Measurements from ENCODE around the gene TBC1D16. TPM values are rescaled to one million over a fixed set of nuclear protein-coding genes. Genes with fewer than 3 reads are reported as not detected.

The TBC1D16 gene
- total and polyA plus RNA-seq, 2 donors from 2014 or later, result 9.1 to 68.0 TPM

- DNase-seq (peak in 2 of 5 donors; percentile 40 to 54), FAIRE-seq (no peak)
- Histone ChIP-seq H3K4me3 (ENCODE audit: low read length in 3 of 3) (no peak overlapping the region), H3K27me3 (ENCODE audit: control insufficient read depth, insufficient read depth, low read length) (no peaks in the 10 kb centered on the region), H3K9me3 (ENCODE audit: control insufficient read depth in 2 of 3, insufficient read depth in 1 of 3, low read length in 3 of 3) (no peaks in the 10 kb centered on the region), H3K36me3 (ENCODE audit: control insufficient read depth in 2 of 3, insufficient read depth in 3 of 3, low read length in 3 of 3) (no peaks in the 10 kb centered on the region), H3K27ac (ENCODE audit: low read depth in 2 of 2, low read length in 2 of 2) (no peak overlapping the region), H3K4me1 (ENCODE audit: control insufficient read depth in 2 of 3, insufficient read depth in 2 of 3, low read depth in 1 of 3, low read length in 3 of 3) (peaks cover 0 to 1% (median 0%) of the 10 kb centered on the region in 3 donors), H3K9ac (ENCODE audit: low read length in 3 of 3) (no peak overlapping the region)
- intact Hi-C loops (cut with DNase I), result no loop called here
- TF ChIP-seq CTCF (IDR thresholded peaks at IDR 0.05; ENCODE audit: borderline replicate concordance, extremely low read depth, insufficient read depth), result no peak
These were observed 54.0 kb downstream of the TBC1D16 start for GRCh38 chr17:79981661-79982101.

- no peak overlapping the region for H3K9ac ChIP-seq (ENCODE audit: low read length in 3 of 3)
- H3K9me3 ChIP-seq (ENCODE audit: control insufficient read depth in 2 of 3, insufficient read depth in 1 of 3, low read length in 3 of 3), result no peaks in the 10 kb centered on the region
- H3K4me1 ChIP-seq (ENCODE audit: control insufficient read depth in 2 of 3, insufficient read depth in 2 of 3, low read depth in 1 of 3, low read length in 3 of 3), result no peaks in the 10 kb centered on the region
- TF ChIP-seq CTCF (IDR thresholded peaks at IDR 0.05; ENCODE audit: borderline replicate concordance, extremely low read depth, insufficient read depth), result no peak
- H3K4me3 ChIP-seq (ENCODE audit: low read length in 3 of 3), result no peak overlapping the region
- FAIRE-seq (no peak), DNase-seq (peak in 1 of 5 donors; percentile 35)
- intact Hi-C loops (cut with DNase I), result no loop called here
- no peak overlapping the region for H3K27ac ChIP-seq (ENCODE audit: low read depth in 2 of 2, low read length in 2 of 2)
- no peaks in the 10 kb centered on the region for H3K36me3 ChIP-seq (ENCODE audit: control insufficient read depth in 2 of 3, insufficient read depth in 3 of 3, low read length in 3 of 3)
- H3K27me3 ChIP-seq (ENCODE audit: control insufficient read depth, insufficient read depth, low read length), result no peaks in the 10 kb centered on the region
These were observed 54.6 kb downstream of the TBC1D16 start for GRCh38 chr17:79981090-79981489.

- intact Hi-C loops (cut with DNase I), result no loop called here
- FAIRE-seq, result no peak
- peak in 2 of 5 donors; percentile 36 to 55 for DNase-seq
These were observed 55.2 kb downstream of the TBC1D16 start for GRCh38 chr17:79980246-79981043.

More at GRCh38 chr17:79980246-79981043, 55.2 kb downstream of the TBC1D16 start:
- Histone ChIP-seq H3K27me3 (ENCODE audit: control insufficient read depth, insufficient read depth, low read length) (no peaks in the 10 kb centered on the region), H3K36me3 (ENCODE audit: control insufficient read depth in 2 of 3, insufficient read depth in 3 of 3, low read length in 3 of 3) (no peaks in the 10 kb centered on the region), H3K9ac (ENCODE audit: low read length in 3 of 3) (no peak overlapping the region), H3K27ac (ENCODE audit: low read depth in 2 of 2, low read length in 2 of 2) (no peak overlapping the region), H3K9me3 (ENCODE audit: control insufficient read depth in 2 of 3, insufficient read depth in 1 of 3, low read length in 3 of 3) (no peaks in the 10 kb centered on the region), H3K4me1 (ENCODE audit: control insufficient read depth in 2 of 3, insufficient read depth in 2 of 3, low read depth in 1 of 3, low read length in 3 of 3) (no peaks in the 10 kb centered on the region), H3K4me3 (ENCODE audit: low read length in 3 of 3) (no peak overlapping the region)
- TF ChIP-seq CTCF (IDR thresholded peaks at IDR 0.05; ENCODE audit: borderline replicate concordance, extremely low read depth, insufficient read depth), result no peak
